Loucy (cell line): ENCODE results near the gene TOMM20.

Source experiments
- H2AFZ ChIP-seq: fragments of 200-600 bp; sonication (generic); 2 replicates; pipeline ENCODE4 v1.6.0; 2016; ENCODE audit warnings: antibody characterized with exemption, mild to moderate bottlenecking, low read length, moderate library complexity
- H3F3A ChIP-seq: fragments of 200-600 bp; 2 replicates; pipeline ENCODE4 v1.6.0; 2016; ENCODE audit warnings: antibody characterized with exemption, low read depth, mild to moderate bottlenecking
- H3K27me3 ChIP-seq: fragments of 200-600 bp; sonication (generic); 2 replicates; pipeline ENCODE4 v1.6.1; 2014; ENCODE audit warnings: low read length, mild to moderate bottlenecking; ENCODE audit not compliant: insufficient read depth, poor library complexity, severe bottlenecking
- H3K36me3 ChIP-seq: fragments of 200-600 bp; sonication (generic); 2 replicates; pipeline ENCODE4 v1.6.1; 2016; ENCODE audit warnings: low read length; ENCODE audit not compliant: insufficient read depth
- H3K4me1 ChIP-seq: fragments of 200-600 bp; sonication (generic); 2 replicates; pipeline ENCODE4 v1.5.1; 2014; ENCODE audit warnings: low read length, mild to moderate bottlenecking; ENCODE audit not compliant: insufficient read depth, poor library complexity, severe bottlenecking
- H3K4me2 ChIP-seq: fragments of 200-600 bp; sonication (generic); 2 replicates; pipeline ENCODE4 v1.6.0; 2014; ENCODE audit warnings: antibody characterized with exemption, low read length, low read depth, mild to moderate bottlenecking; ENCODE audit not compliant: poor library complexity, severe bottlenecking
- H3K4me3 ChIP-seq: fragments of 200-600 bp; sonication (generic); 2 replicates; pipeline ENCODE4 v1.5.1; 2014; ENCODE audit warnings: low read length, mild to moderate bottlenecking, mixed read lengths; ENCODE audit not compliant: poor library complexity, severe bottlenecking
- H3K79me2 ChIP-seq: fragments of 200-600 bp; sonication (generic); 2 replicates; pipeline ENCODE4 v1.6.1; 2014; ENCODE audit warnings: low read length; ENCODE audit not compliant: insufficient read depth
- H3K9ac ChIP-seq: fragments of 200-600 bp; sonication (generic); 2 replicates; pipeline ENCODE4 v1.6.0; 2014; ENCODE audit warnings: mild to moderate bottlenecking, low read depth, low read length, moderate library complexity; ENCODE audit not compliant: poor library complexity, severe bottlenecking
- H3K9me2 ChIP-seq: fragments of 200-600 bp; sonication (generic); replicated peaks from 2 replicates; pipeline ENCODE4 v1.6.1; 2016; ENCODE audit warnings: low read depth, low read length, mixed read lengths
- H3K9me3 ChIP-seq: fragments of 200-600 bp; sonication (generic); 2 replicates; pipeline ENCODE4 v1.6.1; 2014; ENCODE audit warnings: mild to moderate bottlenecking, antibody characterized with exemption, low read length, low read depth; ENCODE audit not compliant: insufficient read depth
- H4K20me1 ChIP-seq: fragments of 200-600 bp; sonication (generic); 2 replicates; pipeline ENCODE4 v1.6.0; 2014; ENCODE audit warnings: antibody characterized with exemption, low read length, mild to moderate bottlenecking; ENCODE audit not compliant: insufficient read depth, poor library complexity, severe bottlenecking
- CTCF ChIP-seq: fragments of 200-600 bp; sonication (generic); conservative IDR thresholded peaks from 2 replicates; pipeline ENCODE4 v1.5.1; 2014; ENCODE audit warnings: mild to moderate bottlenecking, antibody characterized with exemption, low read length
- EZH2phosphoT487 ChIP-seq: fragments of 200-600 bp; IDR thresholded peaks from 2 replicates; pipeline ENCODE4 v1.6.1; 2018; ENCODE audit warnings: antibody characterized with exemption, mild to moderate bottlenecking, moderate library complexity, borderline replicate concordance

TOMM20 gene

GRCh38 chr1:235127203-235127602, 1.4 kb downstream of the TOMM20 start:
- Histone ChIP-seq H3K36me3 (peaks cover 15% of the 10 kb centered on the region), H3K9ac (peak overlapping the region; percentile 96), H3K9me2 (no peaks in the 10 kb centered on the region), H3K4me3 (peak overlapping the region; percentile 97), H3F3A (no peaks in the 10 kb centered on the region; the same call in 1 of the 2 replicates), H3K9me3 (no peaks in the 10 kb centered on the region), H3K79me2 (peaks cover 65% of the 10 kb centered on the region), H3K27me3 (no peaks in the 10 kb centered on the region), H4K20me1 (peaks cover 60% of the 10 kb centered on the region), H2AFZ (no peak overlapping the region), H3K4me1 (peaks cover 40% of the 10 kb centered on the region), H3K4me2 (peak overlapping the region; percentile 97)
- no peak for TF ChIP-seq CTCF
- TF ChIP-seq EZH2phosphoT487 = no peak

DNA sequence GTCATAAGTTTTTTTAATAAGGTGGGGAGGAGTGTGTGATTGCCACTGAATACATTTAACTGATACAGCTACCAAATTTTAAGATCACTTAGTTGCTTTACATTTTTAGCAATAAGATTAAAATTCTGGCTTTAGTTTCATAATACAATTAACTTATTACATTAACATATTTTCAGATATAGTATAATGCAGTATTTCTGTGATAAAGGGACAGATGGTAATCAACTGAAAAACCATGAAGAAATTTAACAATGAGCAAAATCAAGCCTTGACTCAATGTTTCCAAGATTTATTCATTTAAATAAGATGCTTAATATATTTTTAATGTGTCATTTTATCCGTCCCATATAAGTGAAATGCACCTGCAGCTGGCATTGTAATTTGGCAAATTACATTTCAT, 4.0 kb downstream of the TOMM20 start:
- no peaks in the 10 kb centered on the region for H3K27me3 ChIP-seq
- H2AFZ ChIP-seq = no peak overlapping the region
- no peaks in the 10 kb centered on the region; the same call in 1 of the 2 replicates for H3F3A ChIP-seq
- H3K4me2 ChIP-seq = peak overlapping the region; percentile 97
- peaks cover 48% of the 10 kb centered on the region for H3K4me1 ChIP-seq
- peak overlapping the region; percentile 97 for H3K4me3 ChIP-seq
- H3K79me2 ChIP-seq = peaks cover 90% of the 10 kb centered on the region
- H3K36me3 ChIP-seq = peaks cover 25% of the 10 kb centered on the region
- peak overlapping the region; percentile 56 for H3K9ac ChIP-seq
- H3K9me3 ChIP-seq = no peaks in the 10 kb centered on the region
- no peaks in the 10 kb centered on the region for H3K9me2 ChIP-seq
- H4K20me1 ChIP-seq = peaks cover 81% of the 10 kb centered on the region
- TF ChIP-seq EZH2phosphoT487 (no peak), CTCF (no peak)

- Histone ChIP-seq H3K4me3 (peak overlapping the region; percentile 97), H2AFZ (no peak overlapping the region), H3K36me3 (peaks cover 30% of the 10 kb centered on the region), H3K4me1 (peaks cover 46% of the 10 kb centered on the region), H3K4me2 (peak overlapping the region; percentile 97), H3K79me2 (peaks cover 96% of the 10 kb centered on the region), H3K27me3 (no peaks in the 10 kb centered on the region), H3K9me3 (no peaks in the 10 kb centered on the region), H4K20me1 (peaks cover 84% of the 10 kb centered on the region), H3F3A (no peaks in the 10 kb centered on the region; the same call in 1 of the 2 replicates), H3K9ac (peak overlapping the region; percentile 56), H3K9me2 (no peaks in the 10 kb centered on the region)
- no peak for TF ChIP-seq EZH2phosphoT487
Measured at GRCh38 chr1:235124111-235124510, 4.5 kb downstream of the TOMM20 start.

GRCh38 chr1:235122348-235122747, 6.3 kb downstream of the TOMM20 start:
- no peaks in the 10 kb centered on the region; the same call in 1 of the 2 replicates for H3F3A ChIP-seq
- H3K4me2 ChIP-seq = peak overlapping the region; percentile 97
- peaks cover 80% of the 10 kb centered on the region for H4K20me1 ChIP-seq

More at GRCh38 chr1:235122348-235122747, 6.3 kb downstream of the TOMM20 start:
- peak overlapping the region; percentile 56 for H3K9ac ChIP-seq
- peaks cover 48% of the 10 kb centered on the region for H3K36me3 ChIP-seq
- no peaks in the 10 kb centered on the region for H3K9me2 ChIP-seq
- peak overlapping the region; percentile 97 for H3K4me3 ChIP-seq
- no peak overlapping the region for H2AFZ ChIP-seq
- H3K27me3 ChIP-seq = no peaks in the 10 kb centered on the region
- no peaks in the 10 kb centered on the region for H3K9me3 ChIP-seq
- TF ChIP-seq CTCF (no peak), EZH2phosphoT487 (no peak)
- H3K79me2 ChIP-seq = peaks cover 99% of the 10 kb centered on the region
- H3K4me1 ChIP-seq = peaks cover 42% of the 10 kb centered on the region
